ENCODE results near the gene KCNK2.

DNA sequence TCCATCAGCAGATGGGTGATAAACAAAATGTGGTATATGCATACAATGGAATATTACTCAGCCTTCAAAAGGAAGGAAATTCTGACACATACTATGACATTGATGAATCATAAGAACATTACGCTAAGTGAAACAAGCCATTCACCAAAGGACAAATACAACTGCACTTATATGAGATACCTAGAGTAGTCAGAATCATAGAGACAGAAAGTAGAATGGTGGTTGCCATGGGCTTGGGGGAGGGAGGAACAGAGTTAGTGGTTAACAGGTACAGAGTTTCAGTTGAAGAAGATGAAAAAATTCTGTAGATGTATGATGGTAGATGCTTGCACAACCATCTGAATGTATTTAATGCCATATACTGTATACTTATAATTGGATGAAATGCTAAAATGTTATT is 39.1 kb upstream of the KCNK2 start:
- TF ChIP-seq, protein P1, sequence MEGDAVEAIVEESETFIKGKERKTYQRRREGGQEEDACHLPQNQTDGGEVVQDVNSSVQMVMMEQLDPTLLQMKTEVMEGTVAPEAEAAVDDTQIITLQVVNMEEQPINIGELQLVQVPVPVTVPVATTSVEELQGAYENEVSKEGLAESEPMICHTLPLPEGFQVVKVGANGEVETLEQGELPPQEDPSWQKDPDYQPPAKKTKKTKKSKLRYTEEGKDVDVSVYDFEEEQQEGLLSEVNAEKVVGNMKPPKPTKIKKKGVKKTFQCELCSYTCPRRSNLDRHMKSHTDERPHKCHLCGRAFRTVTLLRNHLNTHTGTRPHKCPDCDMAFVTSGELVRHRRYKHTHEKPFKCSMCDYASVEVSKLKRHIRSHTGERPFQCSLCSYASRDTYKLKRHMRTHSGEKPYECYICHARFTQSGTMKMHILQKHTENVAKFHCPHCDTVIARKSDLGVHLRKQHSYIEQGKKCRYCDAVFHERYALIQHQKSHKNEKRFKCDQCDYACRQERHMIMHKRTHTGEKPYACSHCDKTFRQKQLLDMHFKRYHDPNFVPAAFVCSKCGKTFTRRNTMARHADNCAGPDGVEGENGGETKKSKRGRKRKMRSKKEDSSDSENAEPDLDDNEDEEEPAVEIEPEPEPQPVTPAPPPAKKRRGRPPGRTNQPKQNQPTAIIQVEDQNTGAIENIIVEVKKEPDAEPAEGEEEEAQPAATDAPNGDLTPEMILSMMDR (conservative IDR thresholded peaks at IDR 0.05; ENCODE audit: low read length): no peak
- TF ChIP-seq EZH2phosphoT487 (IDR thresholded peaks at IDR 0.05; ENCODE audit: borderline replicate concordance): no peak
